Measurements from ENCODE around the gene APOBEC3G.
"Not testable (repeated sequence)": the region's sequence is repeated elsewhere in the genome, so short reads cannot be mapped to it uniquely, and the experiment has no call there.

DNA sequence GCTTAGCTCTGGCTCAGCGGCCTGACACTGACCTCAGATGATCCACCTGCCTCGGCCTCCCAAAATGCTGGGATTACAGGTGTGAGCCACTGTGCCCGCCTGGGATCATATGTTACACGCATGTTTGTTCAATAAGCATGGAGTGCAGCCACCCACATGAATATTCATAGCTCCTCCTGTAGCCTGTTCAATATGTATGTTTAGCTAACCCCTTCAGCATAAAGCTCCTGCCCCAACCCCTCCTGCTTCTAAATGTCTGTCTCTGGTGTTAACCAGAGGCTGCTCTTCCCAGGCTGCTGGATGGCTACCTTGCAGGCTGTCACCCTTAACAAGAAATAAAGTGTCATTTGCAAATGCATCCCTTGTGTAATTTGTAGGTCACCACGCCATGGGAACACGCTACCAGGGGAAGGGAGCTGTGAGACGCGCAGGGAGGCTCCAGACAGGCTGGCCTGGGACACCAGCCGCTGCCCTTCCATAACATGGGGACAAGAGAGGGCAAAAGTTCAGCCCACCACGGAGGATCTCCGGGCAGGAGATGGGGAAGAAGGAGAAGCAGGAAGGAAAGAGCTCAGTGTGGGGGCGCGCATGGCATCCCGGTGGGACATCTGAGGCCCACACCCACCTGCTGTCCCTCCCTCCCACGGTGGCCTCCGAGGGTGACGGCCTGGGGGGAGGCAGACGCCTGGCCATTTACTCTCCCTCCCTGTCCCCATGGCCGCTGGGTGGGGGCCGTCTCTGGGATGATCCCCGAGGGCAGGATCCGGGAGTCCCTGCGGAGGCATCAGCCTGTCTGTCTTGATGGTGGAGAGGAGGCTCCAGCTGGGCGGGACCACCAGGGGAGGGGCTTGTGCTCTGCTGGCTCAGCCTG is 685 bp upstream of the APOBEC3G start:
- TF ChIP-seq, protein P1, sequence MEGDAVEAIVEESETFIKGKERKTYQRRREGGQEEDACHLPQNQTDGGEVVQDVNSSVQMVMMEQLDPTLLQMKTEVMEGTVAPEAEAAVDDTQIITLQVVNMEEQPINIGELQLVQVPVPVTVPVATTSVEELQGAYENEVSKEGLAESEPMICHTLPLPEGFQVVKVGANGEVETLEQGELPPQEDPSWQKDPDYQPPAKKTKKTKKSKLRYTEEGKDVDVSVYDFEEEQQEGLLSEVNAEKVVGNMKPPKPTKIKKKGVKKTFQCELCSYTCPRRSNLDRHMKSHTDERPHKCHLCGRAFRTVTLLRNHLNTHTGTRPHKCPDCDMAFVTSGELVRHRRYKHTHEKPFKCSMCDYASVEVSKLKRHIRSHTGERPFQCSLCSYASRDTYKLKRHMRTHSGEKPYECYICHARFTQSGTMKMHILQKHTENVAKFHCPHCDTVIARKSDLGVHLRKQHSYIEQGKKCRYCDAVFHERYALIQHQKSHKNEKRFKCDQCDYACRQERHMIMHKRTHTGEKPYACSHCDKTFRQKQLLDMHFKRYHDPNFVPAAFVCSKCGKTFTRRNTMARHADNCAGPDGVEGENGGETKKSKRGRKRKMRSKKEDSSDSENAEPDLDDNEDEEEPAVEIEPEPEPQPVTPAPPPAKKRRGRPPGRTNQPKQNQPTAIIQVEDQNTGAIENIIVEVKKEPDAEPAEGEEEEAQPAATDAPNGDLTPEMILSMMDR (IDR thresholded peaks at IDR 0.05): not testable (repeated sequence)
- not testable (repeated sequence) for TF ChIP-seq RCOR1 (IDR thresholded peaks at IDR 0.05; ENCODE audit: low read length); RAD21 (IDR thresholded peaks at IDR 0.05; ENCODE audit: low read length); RFX5 (IDR thresholded peaks at IDR 0.05; ENCODE audit: low read length); YY1 (IDR thresholded peaks at IDR 0.05; ENCODE audit: low read depth); POLR2AphosphoS5 (IDR thresholded peaks at IDR 0.05; ENCODE audit: low read depth, low read length); SMC3 (IDR thresholded peaks at IDR 0.05; ENCODE audit: low read depth, low read length); EP300 (IDR thresholded peaks at IDR 0.05; ENCODE audit: borderline replicate concordance in 1 of 2, low read depth in 1 of 2, low read length in 1 of 2); GABPA (IDR thresholded peaks at IDR 0.05; ENCODE audit: low read depth); TAF1 (IDR thresholded peaks at IDR 0.05; ENCODE audit: borderline replicate concordance, low read depth, low read length); ELF1 (IDR thresholded peaks at IDR 0.05)
- TF ChIP-seq, protein P2, sequence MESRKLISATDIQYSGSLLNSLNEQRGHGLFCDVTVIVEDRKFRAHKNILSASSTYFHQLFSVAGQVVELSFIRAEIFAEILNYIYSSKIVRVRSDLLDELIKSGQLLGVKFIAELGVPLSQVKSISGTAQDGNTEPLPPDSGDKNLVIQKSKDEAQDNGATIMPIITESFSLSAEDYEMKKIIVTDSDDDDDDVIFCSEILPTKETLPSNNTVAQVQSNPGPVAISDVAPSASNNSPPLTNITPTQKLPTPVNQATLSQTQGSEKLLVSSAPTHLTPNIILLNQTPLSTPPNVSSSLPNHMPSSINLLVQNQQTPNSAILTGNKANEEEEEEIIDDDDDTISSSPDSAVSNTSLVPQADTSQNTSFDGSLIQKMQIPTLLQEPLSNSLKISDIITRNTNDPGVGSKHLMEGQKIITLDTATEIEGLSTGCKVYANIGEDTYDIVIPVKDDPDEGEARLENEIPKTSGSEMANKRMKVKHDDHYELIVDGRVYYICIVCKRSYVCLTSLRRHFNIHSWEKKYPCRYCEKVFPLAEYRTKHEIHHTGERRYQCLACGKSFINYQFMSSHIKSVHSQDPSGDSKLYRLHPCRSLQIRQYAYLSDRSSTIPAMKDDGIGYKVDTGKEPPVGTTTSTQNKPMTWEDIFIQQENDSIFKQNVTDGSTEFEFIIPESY (IDR thresholded peaks at IDR 0.05; ENCODE audit: borderline replicate concordance, low read depth): not testable (repeated sequence)
- TF ChIP-seq, protein P3, sequence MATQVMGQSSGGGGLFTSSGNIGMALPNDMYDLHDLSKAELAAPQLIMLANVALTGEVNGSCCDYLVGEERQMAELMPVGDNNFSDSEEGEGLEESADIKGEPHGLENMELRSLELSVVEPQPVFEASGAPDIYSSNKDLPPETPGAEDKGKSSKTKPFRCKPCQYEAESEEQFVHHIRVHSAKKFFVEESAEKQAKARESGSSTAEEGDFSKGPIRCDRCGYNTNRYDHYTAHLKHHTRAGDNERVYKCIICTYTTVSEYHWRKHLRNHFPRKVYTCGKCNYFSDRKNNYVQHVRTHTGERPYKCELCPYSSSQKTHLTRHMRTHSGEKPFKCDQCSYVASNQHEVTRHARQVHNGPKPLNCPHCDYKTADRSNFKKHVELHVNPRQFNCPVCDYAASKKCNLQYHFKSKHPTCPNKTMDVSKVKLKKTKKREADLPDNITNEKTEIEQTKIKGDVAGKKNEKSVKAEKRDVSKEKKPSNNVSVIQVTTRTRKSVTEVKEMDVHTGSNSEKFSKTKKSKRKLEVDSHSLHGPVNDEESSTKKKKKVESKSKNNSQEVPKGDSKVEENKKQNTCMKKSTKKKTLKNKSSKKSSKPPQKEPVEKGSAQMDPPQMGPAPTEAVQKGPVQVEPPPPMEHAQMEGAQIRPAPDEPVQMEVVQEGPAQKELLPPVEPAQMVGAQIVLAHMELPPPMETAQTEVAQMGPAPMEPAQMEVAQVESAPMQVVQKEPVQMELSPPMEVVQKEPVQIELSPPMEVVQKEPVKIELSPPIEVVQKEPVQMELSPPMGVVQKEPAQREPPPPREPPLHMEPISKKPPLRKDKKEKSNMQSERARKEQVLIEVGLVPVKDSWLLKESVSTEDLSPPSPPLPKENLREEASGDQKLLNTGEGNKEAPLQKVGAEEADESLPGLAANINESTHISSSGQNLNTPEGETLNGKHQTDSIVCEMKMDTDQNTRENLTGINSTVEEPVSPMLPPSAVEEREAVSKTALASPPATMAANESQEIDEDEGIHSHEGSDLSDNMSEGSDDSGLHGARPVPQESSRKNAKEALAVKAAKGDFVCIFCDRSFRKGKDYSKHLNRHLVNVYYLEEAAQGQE (IDR thresholded peaks at IDR 0.05; ENCODE audit: low read depth, low read length): not testable (repeated sequence)

Data from SK-N-SH (cell line).